Nephron (organoid): ENCODE results near the gene NEU3.

Experiments used
- H3K27ac Mint-ChIP-seq, 3 experiments: 2 replicates each; pipeline ENCODE4 v1.8.0; 2020; ENCODE audit warnings: mixed read lengths in 3 of 3, mild to moderate bottlenecking in 2 of 3, moderate library complexity in 1 of 3
- H3K27me3 Mint-ChIP-seq: 2 replicates; pipeline ENCODE4 v1.8.0; 2021; ENCODE audit warnings: low read depth, mild to moderate bottlenecking, moderate library complexity, mixed read lengths
- H3K36me3 Mint-ChIP-seq: 2 replicates; pipeline ENCODE4 v1.8.0; 2020; ENCODE audit warnings: low read depth, mixed read lengths
- H3K4me1 Mint-ChIP-seq: 2 replicates; pipeline ENCODE4 v1.8.0; 2020; ENCODE audit warnings: mixed read lengths
- H3K4me3 Mint-ChIP-seq, 3 experiments: 2 replicates each; pipeline ENCODE4 v1.8.0; 2020; ENCODE audit warnings: mild to moderate bottlenecking in 3 of 3, mixed read lengths in 3 of 3, moderate library complexity in 2 of 3
- H3K9me3 Mint-ChIP-seq: 2 replicates; pipeline ENCODE4 v1.8.0; 2020; ENCODE audit warnings: mixed read lengths
- TF ChIP-seq, protein P1 (sequence below), 3 experiments: fragments of 200-600 bp; sonication (generic); IDR thresholded peaks; one replicate each; pipeline ENCODE4 v1.5.0; 2021; ENCODE audit warnings: antibody characterized with exemption in 3 of 3; ENCODE audit not compliant: unreplicated experiment in 3 of 3

NEU3 gene

GRCh38 chr11:75022759-75023396 is 34.1 kb downstream of the NEU3 start:
- H3K4me3 Mint-ChIP-seq, result no peak overlapping the region
- peaks cover 15% of the 10 kb centered on the region for H3K36me3 Mint-ChIP-seq
- H3K4me1 Mint-ChIP-seq, result no peaks in the 10 kb centered on the region
- H3K27ac Mint-ChIP-seq, result peak overlapping the region; percentile 81 to 92 (median 90)
- H3K27me3 Mint-ChIP-seq, result peaks cover 4% of the 10 kb centered on the region
- H3K9me3 Mint-ChIP-seq, result peaks cover 12% of the 10 kb centered on the region
- TF ChIP-seq, protein P1, sequence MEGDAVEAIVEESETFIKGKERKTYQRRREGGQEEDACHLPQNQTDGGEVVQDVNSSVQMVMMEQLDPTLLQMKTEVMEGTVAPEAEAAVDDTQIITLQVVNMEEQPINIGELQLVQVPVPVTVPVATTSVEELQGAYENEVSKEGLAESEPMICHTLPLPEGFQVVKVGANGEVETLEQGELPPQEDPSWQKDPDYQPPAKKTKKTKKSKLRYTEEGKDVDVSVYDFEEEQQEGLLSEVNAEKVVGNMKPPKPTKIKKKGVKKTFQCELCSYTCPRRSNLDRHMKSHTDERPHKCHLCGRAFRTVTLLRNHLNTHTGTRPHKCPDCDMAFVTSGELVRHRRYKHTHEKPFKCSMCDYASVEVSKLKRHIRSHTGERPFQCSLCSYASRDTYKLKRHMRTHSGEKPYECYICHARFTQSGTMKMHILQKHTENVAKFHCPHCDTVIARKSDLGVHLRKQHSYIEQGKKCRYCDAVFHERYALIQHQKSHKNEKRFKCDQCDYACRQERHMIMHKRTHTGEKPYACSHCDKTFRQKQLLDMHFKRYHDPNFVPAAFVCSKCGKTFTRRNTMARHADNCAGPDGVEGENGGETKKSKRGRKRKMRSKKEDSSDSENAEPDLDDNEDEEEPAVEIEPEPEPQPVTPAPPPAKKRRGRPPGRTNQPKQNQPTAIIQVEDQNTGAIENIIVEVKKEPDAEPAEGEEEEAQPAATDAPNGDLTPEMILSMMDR (IDR thresholded peaks at IDR 0.05; ENCODE audit: unreplicated experiment in 3 of 3), result peak; percentile 83 to 94 (median 89)

DNA sequence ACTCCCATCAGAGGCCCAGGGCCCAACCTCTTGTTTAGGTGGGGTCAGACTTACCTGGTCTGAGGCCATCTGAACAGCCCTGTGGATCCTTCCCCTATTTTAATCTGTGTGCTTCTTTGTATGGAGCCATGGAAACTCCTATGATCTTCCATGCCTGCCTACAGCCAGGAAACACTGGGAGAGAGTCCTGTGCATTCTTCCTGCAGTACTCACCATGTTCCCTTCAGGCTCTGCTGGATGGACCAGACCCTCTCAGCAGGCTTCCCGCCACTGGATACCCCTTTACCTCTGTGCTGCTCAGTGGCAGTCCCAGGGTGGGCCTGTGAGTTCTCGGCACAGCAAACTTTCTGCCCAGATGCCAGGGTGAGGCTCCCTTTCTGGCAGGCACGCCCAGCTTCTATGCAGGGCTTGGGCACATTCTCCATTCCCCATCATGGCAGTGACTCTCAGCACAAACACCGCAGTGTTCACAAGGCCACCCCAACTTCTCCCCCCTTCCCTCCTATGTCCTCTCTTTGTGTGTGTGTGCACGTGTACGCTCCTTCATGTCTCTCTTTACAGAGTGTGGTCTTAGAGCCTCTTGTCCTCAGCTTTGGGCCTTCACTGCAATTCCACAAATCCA is 34.8 kb downstream of the NEU3 start:
- H3K27me3 Mint-ChIP-seq, result peaks cover 4% of the 10 kb centered on the region
- H3K36me3 Mint-ChIP-seq, result peaks cover 13% of the 10 kb centered on the region
- H3K4me1 Mint-ChIP-seq, result no peaks in the 10 kb centered on the region
- TF ChIP-seq, protein P1 (IDR thresholded peaks at IDR 0.05; ENCODE audit: unreplicated experiment in 3 of 3), result no peak
- H3K27ac Mint-ChIP-seq, result peak overlapping the region in 2 of 3 experiments; percentile 81 to 92
- peaks cover 8% of the 10 kb centered on the region for H3K9me3 Mint-ChIP-seq
- H3K4me3 Mint-ChIP-seq, result no peak overlapping the region

DNA sequence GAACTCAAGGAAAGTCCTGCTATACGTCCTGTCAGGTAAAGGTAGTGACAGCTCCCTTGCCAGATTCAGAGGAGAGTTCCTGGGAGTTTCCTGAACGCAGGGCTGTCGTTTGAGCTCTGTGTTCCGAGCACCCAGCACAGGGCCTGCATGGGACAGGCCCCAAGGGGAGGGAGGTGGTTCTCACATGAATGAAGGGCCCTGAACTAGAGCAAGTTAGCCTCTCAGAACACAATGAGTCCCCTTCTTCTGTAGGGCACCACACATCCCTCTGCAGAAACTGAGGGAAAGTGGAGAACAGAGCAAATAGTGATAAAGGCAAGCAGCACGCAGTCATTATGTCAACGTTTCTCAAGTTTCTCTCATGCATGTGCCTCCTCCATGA is 35.3 kb downstream of the NEU3 start:
- no peak overlapping the region for H3K4me3 Mint-ChIP-seq
- H3K4me1 Mint-ChIP-seq, result no peaks in the 10 kb centered on the region

DNA sequence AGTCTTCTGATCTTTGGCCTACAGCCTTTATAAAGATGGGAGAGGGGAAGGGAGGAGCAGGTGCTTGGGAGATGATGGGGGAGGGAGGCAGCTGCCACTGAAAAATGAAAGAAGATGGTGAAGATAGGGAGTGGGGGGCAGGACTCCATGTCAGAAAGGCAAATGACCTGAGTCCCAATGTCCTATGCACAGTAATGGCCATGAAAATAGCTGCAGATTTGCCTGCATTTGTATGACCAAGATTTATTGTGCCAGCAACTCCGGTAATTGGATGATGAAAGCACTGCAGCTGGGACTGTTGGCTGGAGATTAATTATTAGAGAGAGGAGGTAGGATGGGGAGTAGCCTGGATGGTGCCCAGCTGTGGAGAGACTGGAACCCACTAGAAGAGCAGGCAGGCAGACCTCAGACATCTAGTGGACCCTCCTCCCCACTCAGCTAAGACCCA is 36.1 kb downstream of the NEU3 start:
- peaks cover 4% of the 10 kb centered on the region for H3K27me3 Mint-ChIP-seq
- H3K9me3 Mint-ChIP-seq, result peaks cover 4% of the 10 kb centered on the region
- no peaks in the 10 kb centered on the region for H3K4me1 Mint-ChIP-seq
- no peak overlapping the region for H3K27ac Mint-ChIP-seq
- no peak overlapping the region for H3K4me3 Mint-ChIP-seq
- H3K36me3 Mint-ChIP-seq, result peaks cover 9% of the 10 kb centered on the region
- TF ChIP-seq, protein P1 (IDR thresholded peaks at IDR 0.05; ENCODE audit: unreplicated experiment in 3 of 3), result no peak

More for the DNA sequence above, 35.3 kb downstream of the NEU3 start:
- TF ChIP-seq, protein P1 (IDR thresholded peaks at IDR 0.05; ENCODE audit: unreplicated experiment in 3 of 3), result no peak
- peaks cover 4% of the 10 kb centered on the region for H3K9me3 Mint-ChIP-seq
- H3K27ac Mint-ChIP-seq, result peak overlapping the region in 1 of 3 experiments; percentile 92
- peaks cover 9% of the 10 kb centered on the region for H3K36me3 Mint-ChIP-seq
- H3K27me3 Mint-ChIP-seq, result peaks cover 4% of the 10 kb centered on the region

DNA sequence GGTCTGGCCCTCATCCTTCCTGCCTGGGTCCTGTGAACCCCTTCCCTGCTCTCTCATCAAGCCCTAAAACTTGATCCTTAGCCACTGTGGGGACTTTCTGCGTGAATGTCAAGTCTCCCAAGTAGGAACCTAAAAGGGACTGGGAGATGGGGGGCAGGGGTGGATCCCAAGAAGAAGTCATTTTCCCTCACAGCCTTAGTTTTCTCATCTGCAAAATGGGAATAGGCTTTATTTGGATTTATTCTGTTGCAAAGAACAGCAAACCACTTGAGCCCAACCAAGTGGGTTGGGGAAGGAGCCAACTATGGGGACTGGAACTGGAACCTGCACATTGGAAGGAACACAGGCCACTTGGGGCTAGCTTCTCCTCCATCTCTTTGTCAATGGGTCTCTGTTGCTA is 36.8 kb downstream of the NEU3 start:
- no peaks in the 10 kb centered on the region for H3K4me1 Mint-ChIP-seq
- TF ChIP-seq, protein P1 (IDR thresholded peaks at IDR 0.05; ENCODE audit: unreplicated experiment in 3 of 3), result no peak

DNA sequence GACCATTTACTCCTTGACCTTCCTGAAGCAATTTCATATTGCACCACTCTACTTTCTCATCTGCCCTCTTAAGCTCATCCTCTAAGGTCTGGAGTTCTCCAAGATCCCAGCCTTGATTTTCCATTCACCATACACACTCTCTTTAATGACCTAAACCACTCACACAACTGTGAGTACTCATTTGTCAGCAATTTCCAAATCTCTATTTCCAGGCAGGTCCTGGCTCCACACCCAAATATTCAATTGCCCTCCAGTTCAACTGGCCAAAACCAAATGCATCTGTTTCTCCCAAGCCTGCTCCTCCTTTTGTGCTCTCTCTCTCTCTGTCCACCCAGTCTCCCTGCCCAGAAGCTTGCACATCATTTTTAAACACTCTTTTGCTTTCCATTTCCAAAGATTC is 39.6 kb downstream of the NEU3 start:
- no peaks in the 10 kb centered on the region for H3K4me1 Mint-ChIP-seq
- no peak overlapping the region for H3K4me3 Mint-ChIP-seq
- TF ChIP-seq, protein P1 (IDR thresholded peaks at IDR 0.05; ENCODE audit: unreplicated experiment in 3 of 3), result no peak
- no peaks in the 10 kb centered on the region for H3K36me3 Mint-ChIP-seq
- no peaks in the 10 kb centered on the region for H3K9me3 Mint-ChIP-seq
- H3K27ac Mint-ChIP-seq, result no peak overlapping the region
- peaks cover 4% of the 10 kb centered on the region for H3K27me3 Mint-ChIP-seq

More for the DNA sequence above, 36.8 kb downstream of the NEU3 start:
- no peak overlapping the region for H3K27ac Mint-ChIP-seq
- H3K36me3 Mint-ChIP-seq, result peaks cover 4% of the 10 kb centered on the region
- peaks cover 4% of the 10 kb centered on the region for H3K27me3 Mint-ChIP-seq
- peaks cover 4% of the 10 kb centered on the region for H3K9me3 Mint-ChIP-seq
- H3K4me3 Mint-ChIP-seq, result no peak overlapping the region
